SHP77 treated with DMSO at 0.1 percent for 48 hours (cell line): ENCODE measurements around the gene SMYD3.

Experiments used
- DNase-seq: peaks from one replicate; lab custom pipeline; 2025; lab: John Stamatoyannopoulos, UW

The SMYD3 gene

DNA sequence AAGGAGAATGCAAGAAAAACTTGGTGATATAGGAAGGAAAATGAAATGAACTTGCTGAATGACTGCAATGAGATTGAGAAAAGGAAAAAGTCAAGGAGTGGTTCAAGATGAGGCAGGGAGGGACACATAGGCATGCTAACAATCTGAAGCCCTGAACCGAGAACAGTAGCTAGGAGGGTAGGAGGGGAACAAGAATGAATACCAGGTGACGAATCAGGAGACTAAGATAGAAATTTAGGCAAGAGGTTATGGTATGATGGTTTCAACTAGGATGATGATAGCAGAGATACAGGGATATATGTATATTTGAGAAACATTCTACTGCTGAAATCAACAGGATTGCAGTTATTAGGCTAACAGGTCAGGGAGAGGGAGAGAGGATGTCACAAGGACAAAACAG lies 44.1 kb downstream of the SMYD3 start:
- no peak for DNase-seq

DNA sequence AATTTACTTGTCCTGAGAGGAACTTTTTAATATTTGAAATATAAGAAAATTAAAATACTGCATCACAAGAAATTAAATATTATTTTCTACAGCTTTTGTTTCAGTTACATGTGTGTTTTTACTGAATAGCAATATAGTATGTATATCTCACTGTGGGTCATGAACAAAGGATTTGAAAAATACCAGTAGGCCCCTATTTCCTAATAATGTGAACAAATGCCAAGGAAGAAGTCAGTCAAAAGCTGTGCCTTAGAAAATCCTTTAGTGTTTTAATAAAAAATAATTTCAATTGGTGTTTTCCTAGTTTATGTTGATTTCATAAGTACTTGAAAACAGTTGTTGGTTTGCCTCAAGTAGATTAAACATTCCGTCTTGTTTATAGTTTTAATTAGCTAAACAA lies 46.7 kb downstream of the SMYD3 start:
- no peak for DNase-seq

DNA sequence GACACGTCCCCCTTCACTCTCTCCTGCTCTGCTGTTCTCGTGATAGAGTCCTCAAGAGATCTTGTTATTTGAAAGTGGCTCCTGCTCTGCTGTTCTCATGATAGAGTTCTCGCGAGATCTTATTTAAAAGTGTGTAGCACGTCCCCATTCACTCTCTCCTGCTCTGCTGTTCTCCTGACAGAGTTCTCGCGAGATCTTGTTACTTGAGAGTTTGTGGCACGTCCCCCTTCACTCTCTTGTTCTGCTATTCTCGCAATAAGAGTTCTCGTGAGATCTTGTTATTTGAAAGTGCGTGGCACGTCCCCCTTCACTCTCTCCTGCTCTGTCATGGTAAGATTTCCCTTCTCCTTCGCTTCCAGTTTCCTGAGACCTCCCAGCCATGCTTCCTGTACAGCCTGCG lies 47.9 kb downstream of the SMYD3 start:
- DNase-seq = no peak

DNA sequence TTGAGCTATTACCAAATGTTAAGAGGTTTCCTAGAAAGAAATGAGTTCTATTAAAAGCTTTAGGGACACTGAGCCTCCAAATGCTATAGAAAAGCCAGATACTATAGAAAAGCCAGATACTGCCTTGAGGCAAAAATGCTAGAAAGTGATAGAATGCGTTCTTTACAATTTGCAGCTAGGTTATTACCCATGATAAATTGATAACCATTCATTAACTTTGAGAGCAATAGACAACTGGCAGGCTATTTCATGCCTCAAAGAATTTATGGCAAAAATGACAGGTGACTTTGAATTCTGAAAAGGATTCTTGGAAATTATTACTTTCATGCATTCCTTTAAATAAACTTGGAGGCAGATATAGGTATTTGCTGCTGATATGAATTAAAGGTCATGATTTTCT lies 51.6 kb downstream of the SMYD3 start:
- DNase-seq = no peak

DNA sequence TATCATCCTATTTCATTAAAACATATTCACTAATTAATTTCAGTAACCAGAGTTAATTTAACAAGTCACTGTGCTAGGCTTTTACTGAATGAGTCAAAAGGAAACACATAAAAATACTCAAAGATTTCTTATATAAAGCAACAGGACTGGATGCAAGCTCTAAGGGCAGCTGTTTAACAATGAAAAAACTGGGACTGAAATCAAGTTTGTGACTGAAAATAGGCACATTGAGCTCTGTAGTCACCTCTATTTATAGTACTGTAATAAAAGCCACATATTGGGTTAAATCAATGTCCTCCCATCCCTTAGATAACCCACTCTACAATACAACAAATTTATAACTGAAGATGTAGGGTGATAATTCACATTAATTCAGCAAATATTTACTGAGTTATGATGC lies 52.4 kb downstream of the SMYD3 start:
- no peak for DNase-seq

DNA sequence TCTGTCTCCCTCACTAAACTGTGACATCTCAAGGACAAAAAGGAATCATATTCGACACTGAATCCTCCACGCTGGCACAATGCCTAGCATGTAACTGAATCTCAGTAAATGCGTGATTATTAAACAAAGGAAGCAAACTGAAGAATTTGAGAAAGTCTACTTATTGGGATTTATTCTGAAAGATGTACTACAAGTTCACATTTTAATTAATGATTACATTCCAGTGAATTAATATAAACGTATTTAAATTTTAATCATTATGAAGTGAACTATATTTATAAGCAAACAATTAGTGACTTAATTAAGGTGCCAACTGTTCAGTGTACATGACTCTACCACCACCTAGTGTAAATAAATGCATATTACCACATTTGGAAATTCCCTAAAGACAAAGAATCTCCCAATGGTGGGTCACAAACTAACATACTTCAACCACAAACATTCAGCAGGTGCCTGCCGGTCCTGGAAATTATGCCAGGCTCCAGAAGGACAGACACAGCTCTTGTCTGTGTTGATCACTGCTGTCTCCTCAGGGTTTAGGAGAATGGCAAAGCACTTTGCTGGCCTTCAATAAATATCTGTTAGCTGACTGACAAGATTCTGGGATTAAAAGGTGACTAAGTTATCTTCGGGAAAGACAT lies 56.3 kb downstream of the SMYD3 start:
- peak; percentile 84 for DNase-seq

DNA sequence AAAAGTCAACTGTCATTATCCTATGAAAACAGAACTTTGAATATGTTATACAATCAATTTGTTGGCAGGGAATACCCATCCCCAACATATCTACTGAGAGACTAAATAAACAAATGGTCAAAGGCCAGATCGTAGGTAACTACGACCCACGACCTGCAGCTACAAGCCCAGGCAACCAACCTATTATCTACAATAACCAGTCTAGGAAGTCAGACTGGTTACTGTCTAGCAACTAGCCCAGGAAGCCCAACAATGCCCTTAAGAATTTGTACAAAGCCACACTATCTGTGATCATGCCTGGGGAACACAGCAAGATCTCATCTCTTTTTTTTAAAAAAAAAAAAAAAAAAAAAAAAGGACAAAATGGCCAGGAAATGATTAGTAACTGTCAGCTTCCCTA lies 58.7 kb downstream of the SMYD3 start:
- no peak for DNase-seq

DNA sequence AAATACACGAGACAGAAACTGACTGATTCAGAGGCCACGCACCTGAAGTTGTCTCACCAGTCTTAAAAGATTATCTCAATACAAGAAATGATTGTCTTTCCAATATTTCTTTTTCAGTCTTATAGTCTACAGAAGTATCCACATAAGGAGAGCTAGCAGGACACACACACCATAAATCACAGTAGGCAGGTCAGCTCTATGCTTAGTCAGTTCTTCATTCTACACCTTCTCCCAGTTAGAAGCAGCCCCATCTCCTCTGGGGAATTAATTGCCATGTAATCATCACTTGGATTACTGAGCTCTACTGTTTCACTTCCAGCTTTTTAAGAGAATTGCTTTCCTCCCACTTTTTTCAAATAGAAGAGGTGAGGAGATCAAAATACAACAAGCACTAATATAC lies 59.6 kb downstream of the SMYD3 start:
- DNase-seq = no peak

DNA sequence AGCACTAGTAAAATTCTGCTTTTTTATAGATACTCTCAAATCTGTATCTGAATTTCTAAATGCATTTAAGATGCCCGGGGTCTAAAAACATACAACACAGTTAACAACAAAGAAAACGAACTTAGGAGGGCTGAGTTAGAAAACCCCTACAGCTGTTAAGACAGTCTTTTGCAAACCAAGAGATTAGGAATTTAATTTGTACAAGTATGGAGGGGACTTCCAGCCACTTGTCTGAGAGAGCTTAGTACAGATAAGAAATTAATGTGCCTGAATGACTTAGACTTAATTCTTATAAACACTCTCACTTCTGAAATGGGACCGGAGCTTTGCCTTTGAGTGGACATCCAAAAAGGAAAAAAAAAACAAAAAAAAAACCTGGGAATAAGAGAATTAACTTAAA lies 61.6 kb downstream of the SMYD3 start:
- no peak for DNase-seq

DNA sequence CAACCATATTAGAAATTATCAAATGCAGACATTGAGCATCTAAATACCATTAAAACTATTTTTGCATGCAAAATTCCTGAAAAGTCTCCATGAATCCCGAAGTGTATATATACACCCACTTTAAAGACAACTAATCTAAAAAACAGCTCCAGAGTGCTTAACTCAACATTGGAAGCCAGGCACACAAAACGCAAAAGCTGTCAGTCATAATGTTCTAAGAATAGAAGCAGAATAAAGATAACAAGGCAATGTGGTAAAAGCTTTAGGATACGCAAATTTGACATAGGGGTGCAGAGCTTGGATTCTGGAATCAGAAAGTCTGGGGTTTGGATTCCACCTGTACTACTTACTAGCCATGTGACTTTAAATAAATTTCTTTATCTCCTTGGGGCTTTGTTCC lies 62.5 kb downstream of the SMYD3 start:
- no peak for DNase-seq

DNA sequence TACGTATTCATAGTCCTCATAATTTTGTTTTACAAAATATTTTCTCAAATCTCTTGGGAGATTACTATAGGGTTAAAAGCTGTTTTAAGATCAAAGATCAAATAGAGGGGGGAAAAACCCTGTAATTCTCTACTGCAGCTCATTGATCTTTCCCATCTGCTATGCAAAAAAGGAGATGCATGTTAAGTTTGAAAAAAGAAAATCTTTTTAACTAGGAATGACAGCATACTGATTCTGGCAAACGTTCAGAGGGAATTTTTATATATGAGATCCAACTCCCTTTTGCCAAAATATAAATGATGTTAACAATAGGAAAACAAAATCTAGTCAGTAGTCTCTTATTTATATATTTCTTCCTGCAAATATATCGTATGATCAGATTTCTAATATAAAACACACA lies 69.1 kb downstream of the SMYD3 start:
- no peak for DNase-seq

DNA sequence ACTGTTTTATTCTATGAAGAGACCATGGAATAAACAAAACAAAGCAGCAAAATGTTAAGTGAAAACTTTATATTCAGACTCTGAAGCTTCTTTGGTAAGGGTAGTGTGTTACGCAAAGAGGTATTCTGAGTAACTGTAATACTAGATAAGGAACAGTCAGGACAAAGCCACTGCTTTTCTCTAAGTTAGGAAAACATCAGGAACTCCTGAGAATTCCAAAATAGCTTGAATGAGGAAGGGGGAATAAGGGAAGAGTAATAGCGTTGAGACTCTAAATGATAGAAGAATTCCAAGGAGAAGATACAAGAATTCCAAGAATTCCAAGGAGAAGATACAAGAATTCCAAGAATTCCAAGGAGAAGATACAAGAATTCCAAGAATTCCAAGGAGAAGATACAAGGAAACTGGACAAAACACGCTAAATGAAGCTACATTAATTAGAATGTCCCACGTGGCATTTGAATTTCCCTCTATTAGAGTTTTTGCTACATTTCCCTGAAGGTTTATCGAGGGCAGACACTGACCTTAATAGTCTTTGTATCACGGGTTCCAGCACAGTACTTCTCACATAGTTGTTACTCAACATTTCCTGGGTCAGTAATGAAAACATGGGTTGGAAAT lies 71.5 kb downstream of the SMYD3 start:
- no peak for DNase-seq

DNA sequence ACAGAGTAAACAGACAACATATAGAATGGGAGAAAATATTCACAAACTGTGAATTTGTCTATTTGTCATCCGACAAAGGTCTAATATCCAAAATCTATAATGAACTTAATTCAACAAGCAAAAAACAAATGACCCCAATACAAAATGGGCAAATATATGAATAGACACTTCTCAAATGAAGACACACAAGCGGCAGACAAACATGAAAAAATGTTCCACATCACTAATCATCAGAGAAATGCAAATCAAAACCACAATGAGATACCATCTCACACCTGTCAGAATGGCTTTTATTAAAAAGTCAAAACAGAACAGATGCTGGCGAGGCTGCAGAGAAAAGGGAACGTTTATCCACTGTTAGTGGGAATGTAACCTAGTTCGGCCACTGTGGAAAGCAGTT lies 72.7 kb downstream of the SMYD3 start:
- no peak for DNase-seq

DNA sequence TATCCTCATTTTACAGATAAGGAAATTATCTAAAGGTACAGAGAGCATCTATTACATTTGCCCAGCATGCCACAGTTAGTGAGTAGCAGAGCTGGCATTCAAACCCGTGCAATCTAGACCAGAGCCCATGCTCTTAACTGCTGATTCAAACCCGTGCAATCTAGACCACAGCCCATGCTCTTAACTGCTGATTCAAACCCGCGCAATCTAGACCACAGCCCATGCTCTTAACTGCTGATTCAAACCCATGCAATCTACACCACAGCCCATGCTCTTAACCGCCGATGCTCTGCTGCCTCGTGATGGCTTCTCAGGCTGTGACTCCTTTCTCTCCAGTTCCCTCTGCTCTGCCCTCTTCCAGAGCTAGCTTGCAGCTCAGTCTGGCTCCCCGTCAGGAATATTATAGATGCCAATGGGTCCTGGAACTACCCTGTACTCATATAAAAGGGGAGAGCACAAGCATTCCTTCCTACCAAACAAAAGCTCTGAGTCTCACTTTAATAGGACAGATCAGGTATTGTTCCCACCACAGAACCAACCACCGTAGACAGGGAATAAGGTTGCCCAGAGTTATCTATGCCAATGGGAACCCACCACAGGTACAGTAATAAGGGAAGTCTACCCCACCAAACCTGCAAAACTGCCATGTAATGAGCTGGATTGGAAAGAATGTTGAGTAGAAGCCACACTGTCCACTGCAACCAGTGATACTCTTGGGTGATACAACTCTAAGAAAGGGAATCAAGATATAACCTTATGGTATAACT lies 78.4 kb downstream of the SMYD3 start:
- DNase-seq = no peak

DNA sequence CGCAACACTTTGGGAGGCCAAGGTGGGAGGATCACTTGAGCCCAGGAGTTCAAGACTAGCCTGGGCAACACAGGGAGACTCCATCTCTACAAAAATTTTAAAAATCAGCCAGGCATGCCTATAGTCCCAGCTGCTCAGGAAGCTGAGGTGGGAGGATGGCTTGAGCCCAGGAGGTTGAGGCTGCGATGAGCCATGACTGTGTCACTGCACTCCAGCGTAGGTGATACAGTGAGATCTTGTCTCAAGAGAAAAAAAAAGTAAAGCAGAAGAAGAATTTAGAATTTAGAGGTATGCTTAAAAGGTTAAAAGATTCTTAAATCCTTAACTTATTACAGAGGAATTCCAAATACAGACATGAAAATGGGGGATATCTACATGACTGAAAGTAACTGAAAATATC lies 79.5 kb downstream of the SMYD3 start:
- no peak for DNase-seq

DNA sequence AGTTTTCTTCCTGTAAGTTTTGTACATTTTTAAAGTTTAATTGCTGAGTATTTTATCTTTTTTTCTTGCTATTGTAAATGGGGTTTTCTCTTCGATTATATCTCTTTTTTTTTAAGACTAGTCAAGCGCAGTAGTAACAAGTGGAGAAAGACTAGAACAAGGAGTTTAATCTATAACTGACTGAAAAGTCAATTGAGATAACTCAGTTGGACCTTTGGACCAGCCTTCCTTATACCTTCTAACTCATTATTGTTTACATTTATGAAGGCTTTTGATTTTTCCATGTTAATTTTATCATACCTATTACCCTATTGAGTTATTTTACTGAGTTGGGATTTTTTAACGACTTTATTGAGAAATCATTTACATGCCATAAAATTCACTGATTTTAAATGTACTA lies 81.2 kb downstream of the SMYD3 start:
- no peak for DNase-seq

DNA sequence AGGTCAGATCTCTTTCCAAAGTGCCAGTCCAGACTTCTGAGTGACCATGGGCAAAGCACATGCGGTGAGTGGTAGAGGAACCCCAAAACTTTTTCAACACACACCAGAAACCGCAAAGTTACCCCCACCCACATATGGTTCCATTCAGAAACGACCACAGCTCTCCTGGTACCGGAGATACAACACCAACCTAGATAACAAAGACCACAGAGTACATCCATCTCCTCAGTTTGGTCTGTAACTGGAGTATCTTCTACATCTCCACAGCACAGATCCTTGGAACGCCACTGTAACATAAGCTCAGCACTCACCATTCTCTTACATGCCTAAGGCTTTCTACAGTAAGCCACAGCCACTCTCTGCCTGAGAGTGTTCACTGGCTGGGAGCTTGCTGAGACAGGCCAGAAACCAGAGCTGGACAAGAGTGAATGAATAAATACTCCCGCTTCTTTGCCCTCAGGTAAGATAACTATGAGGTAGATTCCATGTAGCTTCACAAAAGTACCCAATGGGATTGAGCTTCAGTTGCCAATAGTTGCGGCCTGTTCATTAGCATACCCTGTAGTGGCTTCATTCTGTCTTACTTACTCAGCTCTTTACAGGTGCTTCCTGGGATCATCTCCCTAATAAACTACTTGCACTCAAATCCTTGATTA lies 81.8 kb downstream of the SMYD3 start:
- no peak for DNase-seq

DNA sequence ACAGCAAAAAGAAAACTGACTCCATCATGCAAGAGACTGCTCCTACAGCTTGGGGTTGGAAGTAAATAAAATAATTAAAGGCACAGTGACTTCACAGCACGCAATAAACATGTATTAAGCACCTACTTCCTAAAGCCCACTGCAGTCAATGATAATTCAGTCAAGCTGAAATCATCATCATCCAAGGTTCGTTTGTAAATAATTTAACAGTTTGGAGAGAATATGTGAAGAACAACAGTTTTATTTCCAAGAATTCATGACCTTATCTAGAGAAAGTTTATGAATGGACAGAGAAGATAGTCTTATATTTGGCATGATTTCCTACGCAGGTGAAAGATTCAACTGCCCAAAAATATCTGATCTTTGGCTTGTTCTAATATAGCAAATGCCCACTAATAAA lies 86.8 kb downstream of the SMYD3 start:
- DNase-seq = no peak

DNA sequence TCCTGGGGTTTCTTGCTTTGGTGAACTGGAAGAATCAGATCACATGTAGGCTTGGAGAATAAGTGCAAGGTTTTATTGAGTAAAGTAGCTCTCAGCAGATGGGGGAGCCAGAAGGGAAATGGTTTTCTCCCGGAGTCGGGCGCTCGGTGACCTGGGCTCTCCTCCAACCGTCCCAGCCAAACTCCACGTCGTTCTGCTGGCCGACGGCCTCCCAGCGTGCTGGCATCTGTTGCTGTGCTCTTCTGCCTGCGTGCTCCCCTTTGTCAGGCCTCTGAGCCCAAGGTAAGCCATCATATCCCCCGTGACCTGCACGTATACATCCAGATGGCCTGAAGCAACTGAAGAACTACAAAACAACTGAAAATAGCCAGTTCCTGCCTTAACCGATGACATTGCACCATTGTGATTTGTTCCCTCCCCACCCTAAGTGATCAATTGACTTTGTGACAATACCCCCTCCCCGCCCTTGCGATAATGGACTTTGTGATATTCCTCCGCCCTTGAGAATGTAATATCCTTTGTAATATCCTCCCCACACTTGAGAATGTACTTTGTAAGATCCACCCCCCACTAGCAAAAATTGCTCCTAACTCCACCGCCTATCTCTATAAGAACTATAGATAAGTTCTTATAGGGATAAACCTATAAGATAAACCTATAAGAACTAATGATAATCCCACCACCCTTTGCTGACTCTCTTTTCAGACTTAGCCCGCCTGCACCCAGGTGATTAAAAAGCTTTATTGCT lies 88.3 kb downstream of the SMYD3 start:
- no peak for DNase-seq

DNA sequence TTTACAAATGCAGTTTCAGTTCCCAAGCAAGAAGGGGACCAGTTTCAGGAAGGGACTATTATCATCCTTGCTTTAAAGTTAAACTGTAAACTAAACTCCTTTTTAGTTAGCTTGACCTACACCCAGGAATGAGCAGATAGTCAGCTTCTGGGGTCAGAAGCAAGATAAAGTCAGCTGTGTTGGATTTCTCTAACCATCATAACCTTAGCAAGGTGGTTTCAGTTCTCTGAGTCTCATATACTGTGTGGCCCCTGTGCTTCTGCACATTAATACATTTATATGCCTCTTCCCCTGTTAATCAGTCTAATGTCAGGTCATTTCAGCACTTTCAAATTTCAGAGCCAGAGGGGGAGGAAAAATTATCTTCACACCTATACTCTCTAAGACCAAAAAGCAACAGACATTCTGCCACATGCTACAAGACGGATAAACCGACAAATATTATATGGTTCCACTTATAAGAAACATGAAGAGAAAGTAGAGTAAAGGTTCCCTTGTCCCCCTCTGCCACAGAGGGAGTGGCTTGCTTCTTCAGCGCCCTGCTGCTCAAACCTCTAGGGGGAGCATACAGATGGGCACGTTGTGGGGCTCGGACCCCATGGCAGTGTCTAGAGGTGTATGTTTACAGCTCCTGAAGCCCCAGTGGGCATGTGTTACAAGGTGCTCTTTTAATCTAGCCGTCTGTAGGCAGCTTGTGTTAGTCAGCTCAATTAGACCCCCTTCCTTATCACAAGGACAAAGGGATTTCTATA lies 89.1 kb downstream of the SMYD3 start:
- DNase-seq = no peak

DNA sequence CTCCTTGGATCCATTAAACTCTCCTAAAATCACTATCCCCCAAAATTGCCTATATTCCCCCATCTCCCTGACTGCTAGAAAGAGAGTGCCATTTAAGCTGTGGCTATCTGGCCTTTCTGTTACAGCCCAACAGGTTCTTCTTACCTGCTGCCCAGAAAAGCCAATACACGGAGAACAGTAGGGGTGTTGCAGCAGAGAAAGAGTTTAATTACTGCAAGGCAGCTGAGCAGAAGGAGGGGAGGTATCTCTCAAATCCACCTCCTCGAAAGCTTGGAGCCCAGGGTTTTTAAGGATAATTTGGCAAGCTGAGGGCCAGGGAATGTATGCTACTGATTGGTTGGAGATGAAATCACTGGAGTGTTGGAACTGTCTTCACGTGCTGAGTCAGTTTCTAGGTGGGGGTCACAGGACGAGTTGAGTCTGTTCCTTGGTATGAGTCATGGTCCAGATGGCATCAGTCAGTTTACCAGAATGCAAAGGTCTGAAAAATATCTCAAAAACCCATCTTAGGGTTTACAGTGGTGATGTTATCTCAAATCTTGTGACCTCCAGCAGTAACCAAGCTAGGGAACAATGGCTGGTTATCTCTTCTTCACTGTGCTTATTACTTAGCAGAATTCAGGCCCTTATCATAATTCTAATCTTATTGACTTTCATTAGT lies 89.8 kb downstream of the SMYD3 start:
- no peak for DNase-seq
